Measurements from ENCODE around the gene CDC42BPG. TPM values are rescaled to one million over a fixed set of nuclear protein-coding genes. Genes with fewer than 3 reads are reported as not detected.

Gene CDC42BPG
- total and polyA plus RNA-seq, 2 experiments from 2014 or later, result 2.2 to 10.1 TPM

GRCh38 chr11:64777449-64778222, 66.8 kb downstream of the CDC42BPG start:
- Histone ChIP-seq H3K36me3 (peaks cover 35% of the 10 kb centered on the region), H3K27me3 (no peaks in the 10 kb centered on the region), H3K4me3 (peak overlapping the region; percentile 87), H3K4me1 (ENCODE audit: low read depth) (peaks cover 21% of the 10 kb centered on the region), H3K9me3 (ENCODE audit: low read depth) (no peaks in the 10 kb centered on the region), H3K27ac (peak overlapping the region; percentile 99)
- peak; percentile 83 to 90 for DNase-seq (ENCODE audit: low read depth in 1 of 2, low spot score in 1 of 2)
- TF ChIP-seq CTCF (IDR thresholded peaks at IDR 0.05; ENCODE audit: low read depth, low read length), result no peak

GRCh38 chr11:64776875-64777274, 67.6 kb downstream of the CDC42BPG start:
- Histone ChIP-seq H3K4me1 (ENCODE audit: low read depth) (peaks cover 21% of the 10 kb centered on the region), H3K27me3 (no peaks in the 10 kb centered on the region), H3K27ac (peak overlapping the region; percentile 69), H3K36me3 (peaks cover 42% of the 10 kb centered on the region), H3K9me3 (ENCODE audit: low read depth) (no peaks in the 10 kb centered on the region), H3K4me3 (peak overlapping the region; percentile 87)
- no peak for DNase-seq (ENCODE audit: low read depth in 1 of 2, low spot score in 1 of 2)
- TF ChIP-seq CTCF (IDR thresholded peaks at IDR 0.05; ENCODE audit: low read depth, low read length), result no peak

GRCh38 chr11:64776425-64776824, 68.0 kb downstream of the CDC42BPG start:
- H3K4me3 ChIP-seq, result peak overlapping the region; percentile 87
- no peaks in the 10 kb centered on the region for H3K27me3 ChIP-seq
- peaks cover 47% of the 10 kb centered on the region for H3K36me3 ChIP-seq
- no peaks in the 10 kb centered on the region for H3K9me3 ChIP-seq (ENCODE audit: low read depth)
- DNase-seq (ENCODE audit: low read depth in 1 of 2, low spot score in 1 of 2), result no peak
- TF ChIP-seq CTCF (IDR thresholded peaks at IDR 0.05; ENCODE audit: low read depth, low read length), result no peak
- H3K4me1 ChIP-seq (ENCODE audit: low read depth), result peaks cover 21% of the 10 kb centered on the region
- H3K27ac ChIP-seq, result no peak overlapping the region

- no peak for TF ChIP-seq CTCF (IDR thresholded peaks at IDR 0.05; ENCODE audit: low read depth, low read length)
- no peak overlapping the region for H3K27ac ChIP-seq
- peaks cover 70% of the 10 kb centered on the region for H3K36me3 ChIP-seq
Observed at GRCh38 chr11:64774144-64774543, 70.3 kb downstream of the CDC42BPG start.

More at GRCh38 chr11:64774144-64774543, 70.3 kb downstream of the CDC42BPG start:
- Histone ChIP-seq H3K9me3 (ENCODE audit: low read depth) (no peaks in the 10 kb centered on the region), H3K4me3 (no peak overlapping the region), H3K27me3 (no peaks in the 10 kb centered on the region), H3K4me1 (ENCODE audit: low read depth) (peaks cover 15% of the 10 kb centered on the region)
- DNase-seq (ENCODE audit: low read depth in 1 of 2, low spot score in 1 of 2), result no peak

Other genes starting within 250 kb of the CDC42BPG start
- gene NRXN2, start 121.5 kb downstream of the CDC42BPG start, total RNA-seq, result 1.2 and 1.4 TPM in 2 replicates
- gene NRXN2, start 121.5 kb downstream of the CDC42BPG start, polyA plus RNA-seq, result 0.65 and 1.3 TPM in 2 replicates
- 29.5 and 60.8 TPM in 2 replicates for gene RASGRP2, start 100.5 kb downstream of the CDC42BPG start, total RNA-seq
- 60.8 and 64.0 TPM in 2 replicates for gene RASGRP2, start 100.5 kb downstream of the CDC42BPG start, polyA plus RNA-seq
- gene PYGM, start 84.7 kb downstream of the CDC42BPG start, total RNA-seq, result 246 and 281 TPM in 2 replicates
- gene PYGM, start 84.7 kb downstream of the CDC42BPG start, polyA plus RNA-seq, result 244 and 260 TPM in 2 replicates
- gene SF1, start 66.1 kb downstream of the CDC42BPG start, total RNA-seq, result 168 and 360 TPM in 2 replicates
- 143 and 233 TPM in 2 replicates for gene SF1, start 66.1 kb downstream of the CDC42BPG start, polyA plus RNA-seq
- gene MAP4K2, start 41.4 kb downstream of the CDC42BPG start, total RNA-seq, result 24.3 and 35.9 TPM in 2 replicates
- gene MAP4K2, start 41.4 kb downstream of the CDC42BPG start, polyA plus RNA-seq, result 16.1 and 31.1 TPM in 2 replicates
- gene MEN1, start 34.1 kb downstream of the CDC42BPG start, total RNA-seq, result 26.7 and 27.7 TPM in 2 replicates
- gene MEN1, start 34.1 kb downstream of the CDC42BPG start, polyA plus RNA-seq, result 57.5 and 62.1 TPM in 2 replicates
- 119 and 160 TPM in 2 replicates for gene EHD1, start 34.0 kb upstream of the CDC42BPG start, total RNA-seq
- 57.4 and 70.0 TPM in 2 replicates for gene EHD1, start 34.0 kb upstream of the CDC42BPG start, polyA plus RNA-seq
- gene ATG2A, start 72.6 kb upstream of the CDC42BPG start, total RNA-seq, result 33.9 and 36.2 TPM in 2 replicates
- gene ATG2A, start 72.6 kb upstream of the CDC42BPG start, polyA plus RNA-seq, result 8.1 and 13.3 TPM in 2 replicates
- 26.2 and 29.2 TPM in 2 replicates for gene PPP2R5B, start 80.0 kb upstream of the CDC42BPG start, total RNA-seq
- 29.2 and 30.7 TPM in 2 replicates for gene PPP2R5B, start 80.0 kb upstream of the CDC42BPG start, polyA plus RNA-seq
- not detected in 2 replicates for gene GPHA2, start 91.2 kb upstream of the CDC42BPG start, total RNA-seq
- 0.60 TPM in 1 of 2 replicates, not detected in the other for gene GPHA2, start 91.2 kb upstream of the CDC42BPG start, polyA plus RNA-seq
- not detected in 2 replicates for gene MAJIN, start 127.5 kb upstream of the CDC42BPG start, total RNA-seq
- 0.06 TPM in 1 of 2 replicates, not detected in the other for gene MAJIN, start 127.5 kb upstream of the CDC42BPG start, polyA plus RNA-seq
- 0.21 and 0.25 TPM in 2 replicates for gene BATF2, start 152.3 kb upstream of the CDC42BPG start, total RNA-seq
- gene BATF2, start 152.3 kb upstream of the CDC42BPG start, polyA plus RNA-seq, result not detected in 2 replicates
- gene ARL2, start 169.5 kb upstream of the CDC42BPG start, total RNA-seq, result 189 and 224 TPM in 2 replicates
- 230 and 246 TPM in 2 replicates for gene ARL2, start 169.5 kb upstream of the CDC42BPG start, polyA plus RNA-seq
- gene SNX15, start 182.8 kb upstream of the CDC42BPG start, total RNA-seq, result 24.5 and 33.0 TPM in 2 replicates
- gene SNX15, start 182.8 kb upstream of the CDC42BPG start, polyA plus RNA-seq, result 38.4 and 41.3 TPM in 2 replicates
- 22.3 and 24.6 TPM in 2 replicates for gene SAC3D1, start 196.6 kb upstream of the CDC42BPG start, total RNA-seq
- gene SAC3D1, start 196.6 kb upstream of the CDC42BPG start, polyA plus RNA-seq, result 23.6 and 32.7 TPM in 2 replicates
- gene NAALADL1, start 213.9 kb upstream of the CDC42BPG start, total RNA-seq, result 2.3 TPM in 1 of 2 replicates, not detected in the other
- 0.59 and 0.84 TPM in 2 replicates for gene NAALADL1, start 213.9 kb upstream of the CDC42BPG start, polyA plus RNA-seq
- gene CDCA5, start 239.4 kb upstream of the CDC42BPG start, total RNA-seq, result 14.6 and 18.1 TPM in 2 replicates
- 14.2 and 21.7 TPM in 2 replicates for gene CDCA5, start 239.4 kb upstream of the CDC42BPG start, polyA plus RNA-seq
- 56.3 and 68.0 TPM in 2 replicates for gene ZFPL1, start 239.6 kb upstream of the CDC42BPG start, total RNA-seq
- gene ZFPL1, start 239.6 kb upstream of the CDC42BPG start, polyA plus RNA-seq, result 57.4 and 72.2 TPM in 2 replicates

Data from cardiac muscle cell (in vitro differentiated cells and primary cell).